NB4 (cell line): ENCODE results near the gene MAGEA8.

Source experiments
- POLR2A ChIP-seq: IDR thresholded peaks from 2 replicates; pipeline ENCODE4 v1.6.1; 2011; ENCODE audit warnings: mild to moderate bottlenecking; ENCODE audit not compliant: insufficient read length; ENCODE audit errors: extremely low read depth
- TF ChIP-seq, protein P1 (sequence below): IDR thresholded peaks from one replicate; pipeline ENCODE4 v1.5.1; 2012; ENCODE audit warnings: low read depth, low read length
- TF ChIP-seq, protein P2 (sequence below): IDR thresholded peaks from 2 replicates; pipeline ENCODE4 v1.6.1; 2011; ENCODE audit warnings: low read depth, low read length

DNA sequence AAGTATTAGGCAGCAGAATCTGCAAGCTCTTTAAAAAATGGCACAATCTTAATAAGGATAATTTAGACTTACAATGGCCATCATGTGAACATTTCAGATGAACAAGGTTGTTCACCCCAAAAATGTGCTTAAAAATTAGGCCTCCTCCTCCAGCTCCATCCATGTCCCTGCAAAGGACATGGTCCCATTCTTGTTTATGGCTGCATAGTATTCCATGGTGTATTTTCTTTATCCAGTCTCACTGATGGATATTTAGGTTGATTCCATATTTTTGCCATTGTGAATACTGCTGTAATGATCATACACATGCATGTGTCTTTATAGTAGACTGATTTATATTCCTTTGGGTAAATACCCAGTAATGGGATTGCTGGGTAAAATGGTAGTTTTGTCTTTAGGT is 29.1 kb upstream of the MAGEA8 start:
- TF ChIP-seq, protein P1, sequence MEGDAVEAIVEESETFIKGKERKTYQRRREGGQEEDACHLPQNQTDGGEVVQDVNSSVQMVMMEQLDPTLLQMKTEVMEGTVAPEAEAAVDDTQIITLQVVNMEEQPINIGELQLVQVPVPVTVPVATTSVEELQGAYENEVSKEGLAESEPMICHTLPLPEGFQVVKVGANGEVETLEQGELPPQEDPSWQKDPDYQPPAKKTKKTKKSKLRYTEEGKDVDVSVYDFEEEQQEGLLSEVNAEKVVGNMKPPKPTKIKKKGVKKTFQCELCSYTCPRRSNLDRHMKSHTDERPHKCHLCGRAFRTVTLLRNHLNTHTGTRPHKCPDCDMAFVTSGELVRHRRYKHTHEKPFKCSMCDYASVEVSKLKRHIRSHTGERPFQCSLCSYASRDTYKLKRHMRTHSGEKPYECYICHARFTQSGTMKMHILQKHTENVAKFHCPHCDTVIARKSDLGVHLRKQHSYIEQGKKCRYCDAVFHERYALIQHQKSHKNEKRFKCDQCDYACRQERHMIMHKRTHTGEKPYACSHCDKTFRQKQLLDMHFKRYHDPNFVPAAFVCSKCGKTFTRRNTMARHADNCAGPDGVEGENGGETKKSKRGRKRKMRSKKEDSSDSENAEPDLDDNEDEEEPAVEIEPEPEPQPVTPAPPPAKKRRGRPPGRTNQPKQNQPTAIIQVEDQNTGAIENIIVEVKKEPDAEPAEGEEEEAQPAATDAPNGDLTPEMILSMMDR = no peak
- no peak for TF ChIP-seq POLR2A
- TF ChIP-seq, protein P2, sequence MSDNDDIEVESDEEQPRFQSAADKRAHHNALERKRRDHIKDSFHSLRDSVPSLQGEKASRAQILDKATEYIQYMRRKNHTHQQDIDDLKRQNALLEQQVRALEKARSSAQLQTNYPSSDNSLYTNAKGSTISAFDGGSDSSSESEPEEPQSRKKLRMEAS = no peak
